NB4 (cell line): ENCODE results near the gene RAB25.
"Not testable (repeated sequence)": the region's sequence is repeated elsewhere in the genome, so short reads cannot be mapped to it uniquely, and the experiment has no call there.

Source experiments
- DNase-seq: peaks from one replicate; pipeline ENCODE4 v3.0.0; 2010; ENCODE audit warnings: low read depth
- H3K4me3 ChIP-seq: one replicate; pipeline ENCODE4 v1.5.1; 2011; ENCODE audit warnings: mild to moderate bottlenecking, low read depth, low read length, moderate library complexity
- MYC ChIP-seq: IDR thresholded peaks from 2 replicates; pipeline ENCODE4 v1.6.1; 2011; ENCODE audit warnings: low read depth, low read length
- POLR2A ChIP-seq: IDR thresholded peaks from 2 replicates; pipeline ENCODE4 v1.6.1; 2011; ENCODE audit warnings: mild to moderate bottlenecking; ENCODE audit not compliant: insufficient read length; ENCODE audit errors: extremely low read depth
- TF ChIP-seq, protein P1 (sequence below): IDR thresholded peaks from 2 replicates; pipeline ENCODE4 v1.6.1; 2011; ENCODE audit warnings: low read depth, low read length
- TF ChIP-seq, protein P2 (sequence below): IDR thresholded peaks from one replicate; pipeline ENCODE4 v1.5.1; 2012; ENCODE audit warnings: low read depth, low read length

RAB25 gene

DNA sequence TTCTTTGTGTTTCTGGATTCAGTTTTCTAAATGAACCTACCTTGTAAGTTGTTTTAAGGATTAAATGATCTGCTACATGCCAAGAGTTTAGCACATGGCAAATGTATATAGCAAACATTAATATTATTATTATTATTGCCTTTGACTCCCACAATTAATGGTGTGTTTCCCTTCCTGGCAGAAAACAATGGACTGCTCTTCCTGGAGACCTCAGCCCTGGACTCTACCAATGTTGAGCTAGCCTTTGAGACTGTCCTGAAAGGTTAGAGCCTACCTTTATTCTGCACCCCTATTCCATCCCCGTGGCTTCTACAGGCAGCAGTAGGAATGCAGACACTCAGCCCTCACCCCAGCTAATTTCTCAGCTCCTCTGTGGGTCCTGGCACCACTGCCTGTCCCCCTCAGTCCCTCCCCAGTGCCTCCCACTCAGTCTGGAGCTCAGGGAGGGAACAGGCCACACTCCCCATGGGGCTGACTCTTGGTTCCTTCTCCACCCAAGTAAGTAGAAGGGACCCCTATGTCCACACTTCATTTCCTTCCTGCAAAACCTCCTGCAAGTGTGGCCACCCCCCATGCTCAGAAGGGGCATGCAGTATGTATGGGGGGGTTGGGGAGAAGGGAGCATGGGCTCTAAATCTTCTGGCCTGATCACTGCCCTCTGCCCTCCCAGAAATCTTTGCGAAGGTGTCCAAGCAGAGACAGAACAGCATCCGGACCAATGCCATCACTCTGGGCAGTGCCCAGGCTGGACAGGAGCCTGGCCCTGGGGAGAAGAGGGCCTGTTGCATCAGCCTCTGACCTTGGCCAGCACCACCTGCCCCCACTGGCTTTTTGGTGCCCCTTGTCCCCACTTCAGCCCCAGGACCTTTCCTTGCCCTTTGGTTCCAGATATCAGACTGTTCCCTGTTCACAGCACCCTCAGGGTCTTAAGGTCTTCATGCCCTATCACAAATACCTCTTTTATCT lies 8.8 kb downstream of the RAB25 start:
- TF ChIP-seq POLR2A (no peak), MYC (no peak)
- TF ChIP-seq, protein P1, sequence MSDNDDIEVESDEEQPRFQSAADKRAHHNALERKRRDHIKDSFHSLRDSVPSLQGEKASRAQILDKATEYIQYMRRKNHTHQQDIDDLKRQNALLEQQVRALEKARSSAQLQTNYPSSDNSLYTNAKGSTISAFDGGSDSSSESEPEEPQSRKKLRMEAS, result no peak
- TF ChIP-seq, protein P2, sequence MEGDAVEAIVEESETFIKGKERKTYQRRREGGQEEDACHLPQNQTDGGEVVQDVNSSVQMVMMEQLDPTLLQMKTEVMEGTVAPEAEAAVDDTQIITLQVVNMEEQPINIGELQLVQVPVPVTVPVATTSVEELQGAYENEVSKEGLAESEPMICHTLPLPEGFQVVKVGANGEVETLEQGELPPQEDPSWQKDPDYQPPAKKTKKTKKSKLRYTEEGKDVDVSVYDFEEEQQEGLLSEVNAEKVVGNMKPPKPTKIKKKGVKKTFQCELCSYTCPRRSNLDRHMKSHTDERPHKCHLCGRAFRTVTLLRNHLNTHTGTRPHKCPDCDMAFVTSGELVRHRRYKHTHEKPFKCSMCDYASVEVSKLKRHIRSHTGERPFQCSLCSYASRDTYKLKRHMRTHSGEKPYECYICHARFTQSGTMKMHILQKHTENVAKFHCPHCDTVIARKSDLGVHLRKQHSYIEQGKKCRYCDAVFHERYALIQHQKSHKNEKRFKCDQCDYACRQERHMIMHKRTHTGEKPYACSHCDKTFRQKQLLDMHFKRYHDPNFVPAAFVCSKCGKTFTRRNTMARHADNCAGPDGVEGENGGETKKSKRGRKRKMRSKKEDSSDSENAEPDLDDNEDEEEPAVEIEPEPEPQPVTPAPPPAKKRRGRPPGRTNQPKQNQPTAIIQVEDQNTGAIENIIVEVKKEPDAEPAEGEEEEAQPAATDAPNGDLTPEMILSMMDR, result no peak
- peak; percentile 74 for DNase-seq
- H3K4me3 ChIP-seq, result no peak overlapping the region

DNA sequence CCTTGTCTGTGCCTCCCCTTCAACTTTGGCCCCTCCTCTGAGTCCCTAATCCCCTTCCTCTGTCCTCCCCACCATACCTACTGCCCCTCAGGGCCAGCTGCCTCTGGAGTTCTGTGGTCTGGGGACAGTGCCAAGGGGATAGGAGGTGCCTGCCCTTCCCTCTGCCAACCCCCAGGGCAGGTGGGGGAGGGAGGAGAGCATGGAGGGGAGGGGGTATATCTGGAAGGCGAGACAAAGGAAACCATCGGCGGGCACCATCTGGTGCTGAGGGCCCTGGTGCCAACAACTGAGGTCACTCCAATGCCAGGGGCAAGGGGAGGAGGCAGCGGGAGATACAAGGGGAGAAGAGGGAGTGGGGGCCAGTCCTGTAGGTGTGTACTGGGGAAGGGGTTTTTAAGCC lies 9.6 kb downstream of the RAB25 start:
- no peak for TF ChIP-seq MYC
- TF ChIP-seq POLR2A, result no peak
- TF ChIP-seq, protein P1, result no peak
- TF ChIP-seq, protein P2, result no peak
- DNase-seq, result no peak
- no peak overlapping the region for H3K4me3 ChIP-seq

DNA sequence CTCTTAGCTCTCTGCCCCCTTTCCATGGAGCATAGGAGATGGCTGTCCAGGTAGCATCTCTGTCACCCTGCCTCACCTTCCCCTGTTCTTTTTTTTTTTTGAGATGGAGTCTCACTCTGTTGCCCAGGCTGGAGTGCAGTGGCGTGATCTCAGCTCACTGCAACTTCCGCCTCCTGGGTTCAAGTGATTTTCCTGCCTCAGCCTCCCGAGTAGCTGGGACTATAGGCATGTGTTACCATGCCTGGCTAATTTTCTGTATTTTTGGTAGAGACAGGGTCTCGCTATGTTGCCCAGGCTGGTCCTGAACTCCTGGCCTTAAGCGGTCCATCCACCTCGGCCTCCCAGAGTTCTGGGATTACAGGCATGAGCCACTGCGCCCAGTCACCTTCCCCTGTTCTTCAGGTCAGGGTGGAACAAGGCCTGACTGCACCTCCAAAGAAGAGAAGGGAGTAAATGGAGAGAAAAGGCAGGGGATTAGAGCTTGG lies 10.4 kb downstream of the RAB25 start:
- H3K4me3 ChIP-seq, DNase-seq: not testable (repeated sequence)

DNA sequence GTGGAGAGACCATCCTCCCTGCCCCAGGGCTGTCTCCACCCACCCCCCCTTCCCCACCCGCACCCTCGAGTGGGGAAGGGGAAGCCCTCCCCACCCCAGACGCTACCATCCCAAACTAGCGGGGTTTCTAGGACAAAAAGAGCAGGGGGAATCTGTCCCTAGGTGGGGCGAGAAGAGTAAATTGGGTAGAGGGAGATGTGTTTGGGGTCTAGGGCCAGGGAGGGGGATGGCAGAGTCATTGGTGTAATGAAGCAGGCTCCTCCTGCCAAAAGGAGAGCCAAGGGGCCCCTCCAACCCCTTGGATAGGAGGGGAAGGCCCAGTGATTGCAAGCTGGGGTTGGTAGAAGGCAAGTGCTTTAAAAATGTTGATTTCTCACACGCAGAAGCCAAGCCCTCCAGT lies 11.3 kb downstream of the RAB25 start:
- H3K4me3 ChIP-seq, result no peak overlapping the region
- TF ChIP-seq MYC, result no peak
- TF ChIP-seq, protein P2, result no peak
- no peak for TF ChIP-seq POLR2A
- TF ChIP-seq, protein P1, result no peak
- DNase-seq, result no peak

DNA sequence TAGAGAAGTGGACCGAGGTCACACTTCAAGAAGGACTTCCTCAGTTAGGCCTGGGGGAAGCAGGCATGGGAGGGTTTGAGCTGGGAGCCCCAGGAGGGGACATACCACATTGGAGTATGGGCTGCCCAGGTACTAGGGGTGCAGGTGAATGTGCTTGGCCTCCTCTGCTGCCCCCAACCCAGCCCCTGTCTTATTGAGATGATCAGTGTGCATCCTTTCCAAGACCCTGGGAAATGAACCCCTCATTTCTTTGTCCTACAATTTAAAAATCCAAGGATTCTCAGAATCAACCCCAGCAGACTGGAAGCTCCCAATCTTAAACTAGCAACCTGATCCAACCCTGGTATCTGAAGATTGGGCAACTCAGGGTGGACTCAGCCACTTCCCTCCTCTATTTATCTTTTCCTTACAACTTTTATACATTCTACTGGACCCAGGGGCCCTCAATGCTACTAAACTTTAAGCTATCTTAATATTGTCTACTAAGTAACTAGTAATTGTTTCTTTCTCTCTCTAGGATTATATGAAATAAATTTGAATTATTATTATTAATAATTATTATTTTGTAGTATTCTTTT lies 12.2 kb downstream of the RAB25 start:
- H3K4me3 ChIP-seq, result no peak overlapping the region
- TF ChIP-seq, protein P1, result no peak
- no peak for TF ChIP-seq POLR2A
- TF ChIP-seq, protein P2, result no peak
- TF ChIP-seq MYC, result no peak
- no peak for DNase-seq

DNA sequence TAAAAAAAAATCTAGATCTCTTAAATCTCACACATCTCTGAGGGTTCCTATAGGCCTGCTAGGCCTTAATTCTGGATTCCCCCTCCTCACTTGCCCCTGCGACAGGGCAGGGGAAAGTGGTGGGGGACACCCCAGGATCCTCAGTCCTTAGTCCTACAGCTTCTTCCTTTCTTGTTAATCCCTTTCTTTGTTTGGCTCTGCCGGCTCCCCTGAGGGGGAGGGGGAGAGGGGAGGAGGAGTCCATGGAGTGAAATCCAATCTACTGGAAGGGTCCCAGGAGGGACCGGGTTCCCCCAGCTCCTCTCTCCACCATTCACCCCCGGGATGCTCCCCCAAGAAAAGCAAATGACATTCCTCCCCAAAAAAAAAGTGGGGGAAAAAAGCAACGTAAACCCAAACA lies 12.8 kb downstream of the RAB25 start:
- no peak for DNase-seq

More for the DNA sequence above, 12.8 kb downstream of the RAB25 start:
- TF ChIP-seq MYC (no peak), POLR2A (no peak)
- TF ChIP-seq, protein P2, result no peak
- TF ChIP-seq, protein P1, result no peak
- no peak overlapping the region for H3K4me3 ChIP-seq
